Astrocyte (in vitro differentiated cells and primary cell): ENCODE measurements around the gene STING1.

Experiments used
- EZH2 ChIP-seq: IDR thresholded peaks from 2 replicates; pipeline ENCODE4 v1.6.1; 2012; ENCODE audit warnings: mild to moderate bottlenecking, low read length, inconsistent platforms; ENCODE audit not compliant: insufficient read depth
- TF ChIP-seq, protein P1 (sequence below): IDR thresholded peaks from 2 replicates; pipeline ENCODE4 v1.5.1; 2011; ENCODE audit warnings: low read depth, mild to moderate bottlenecking, inconsistent platforms, low read length, moderate library complexity; ENCODE audit not compliant: insufficient read depth

- TF ChIP-seq, protein P1, sequence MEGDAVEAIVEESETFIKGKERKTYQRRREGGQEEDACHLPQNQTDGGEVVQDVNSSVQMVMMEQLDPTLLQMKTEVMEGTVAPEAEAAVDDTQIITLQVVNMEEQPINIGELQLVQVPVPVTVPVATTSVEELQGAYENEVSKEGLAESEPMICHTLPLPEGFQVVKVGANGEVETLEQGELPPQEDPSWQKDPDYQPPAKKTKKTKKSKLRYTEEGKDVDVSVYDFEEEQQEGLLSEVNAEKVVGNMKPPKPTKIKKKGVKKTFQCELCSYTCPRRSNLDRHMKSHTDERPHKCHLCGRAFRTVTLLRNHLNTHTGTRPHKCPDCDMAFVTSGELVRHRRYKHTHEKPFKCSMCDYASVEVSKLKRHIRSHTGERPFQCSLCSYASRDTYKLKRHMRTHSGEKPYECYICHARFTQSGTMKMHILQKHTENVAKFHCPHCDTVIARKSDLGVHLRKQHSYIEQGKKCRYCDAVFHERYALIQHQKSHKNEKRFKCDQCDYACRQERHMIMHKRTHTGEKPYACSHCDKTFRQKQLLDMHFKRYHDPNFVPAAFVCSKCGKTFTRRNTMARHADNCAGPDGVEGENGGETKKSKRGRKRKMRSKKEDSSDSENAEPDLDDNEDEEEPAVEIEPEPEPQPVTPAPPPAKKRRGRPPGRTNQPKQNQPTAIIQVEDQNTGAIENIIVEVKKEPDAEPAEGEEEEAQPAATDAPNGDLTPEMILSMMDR: no peak
- no peak for TF ChIP-seq EZH2
Measured at GRCh38 chr5:139457653-139458306, 24.8 kb downstream of the STING1 start.
